ENCODE data around the gene SLC2A10. TPM values are rescaled to one million over a fixed set of nuclear protein-coding genes. Genes with fewer than 3 reads are reported as not detected.

Gene SLC2A10
- polyA plus RNA-seq, 1 donor (not counting 4 experiments of a cell fraction or from before 2014, with no cell fraction given): not detected

- Histone ChIP-seq H3K4me3 (ENCODE audit: control insufficient read depth in 2 of 3, extremely low read depth in 1 of 3, insufficient read depth in 2 of 3, low read depth in 1 of 3, low read length in 3 of 3) (no peak overlapping the region), H3K27ac (ENCODE audit: control insufficient read depth, insufficient read depth, low read length) (no peak overlapping the region), H3K4me1 (ENCODE audit: control insufficient read depth, extremely low read depth, insufficient read depth, low read length) (no peaks in the 10 kb centered on the region), H2AFZ (ENCODE audit: control insufficient read depth, low read length) (no peak overlapping the region), H3K9ac (ENCODE audit: control insufficient read depth, extremely low read depth, insufficient read depth, low read length) (no peak overlapping the region), H3K9me1 (ENCODE audit: control insufficient read depth, extremely low read depth, insufficient read depth, low read length) (no peaks in the 10 kb centered on the region), H3K9me3 (ENCODE audit: control insufficient read depth, low read depth, low read length) (no peaks in the 10 kb centered on the region), H4K20me1 (ENCODE audit: control insufficient read depth, extremely low read depth, insufficient read depth, low read length) (no peaks in the 10 kb centered on the region), H3K79me2 (ENCODE audit: control insufficient read depth, insufficient read depth, low read length) (no peaks in the 10 kb centered on the region), H3K4me2 (ENCODE audit: control insufficient read depth, extremely low read depth, insufficient read depth, low read depth, low read length) (no peak overlapping the region), H3K27me3 (ENCODE audit: control insufficient read depth, extremely low read depth, insufficient read depth, low read length) (no peaks in the 10 kb centered on the region), H3K36me3 (ENCODE audit: control insufficient read depth in 2 of 2, extremely low read depth in 1 of 2, insufficient read depth in 2 of 2, low read length in 2 of 2) (no peaks in the 10 kb centered on the region)
- dilution Hi-C loops (cut with MboI; ENCODE audit: extremely low pct_ligation_motif_present, low sequenced_read_pairs): no loop called here
- TF ChIP-seq CTCF (optimal IDR thresholded peaks at IDR 0.05 in 1 of 3, IDR thresholded peaks at IDR 0.05 in 1 of 3, conservative IDR thresholded peaks at IDR 0.05 in 1 of 3; ENCODE audit: extremely low read depth in 1 of 3, insufficient read depth in 2 of 3, low read length in 3 of 3) (no peak), EZH2 (IDR thresholded peaks at IDR 0.05; ENCODE audit: low read length) (no peak)
- FAIRE-seq (no peak), DNase-seq (ENCODE audit: low read depth, low spot score) (no peak)
Observed at GRCh38 chr20:46695892-46696291, 13.6 kb upstream of the SLC2A10 start.

GRCh38 chr20:46696791-46697279 is 12.6 kb upstream of the SLC2A10 start:
- no peaks in the 10 kb centered on the region for H3K4me1 ChIP-seq (ENCODE audit: control insufficient read depth, extremely low read depth, insufficient read depth, low read length)
- no peak overlapping the region for H3K4me3 ChIP-seq (ENCODE audit: control insufficient read depth in 2 of 3, extremely low read depth in 1 of 3, insufficient read depth in 2 of 3, low read depth in 1 of 3, low read length in 3 of 3)
- no peak overlapping the region for H3K4me2 ChIP-seq (ENCODE audit: control insufficient read depth, extremely low read depth, insufficient read depth, low read depth, low read length)
- dilution Hi-C loops (cut with MboI; ENCODE audit: extremely low pct_ligation_motif_present, low sequenced_read_pairs): no loop called here
- no peak for DNase-seq (ENCODE audit: low read depth, low spot score)
- FAIRE-seq: no peak
- H3K9ac ChIP-seq (ENCODE audit: control insufficient read depth, extremely low read depth, insufficient read depth, low read length): no peak overlapping the region
- TF ChIP-seq CTCF (optimal IDR thresholded peaks at IDR 0.05 in 1 of 3, IDR thresholded peaks at IDR 0.05 in 1 of 3, conservative IDR thresholded peaks at IDR 0.05 in 1 of 3; ENCODE audit: extremely low read depth in 1 of 3, insufficient read depth in 2 of 3, low read length in 3 of 3) (no peak), EZH2 (IDR thresholded peaks at IDR 0.05; ENCODE audit: low read length) (no peak)
- H3K79me2 ChIP-seq (ENCODE audit: control insufficient read depth, insufficient read depth, low read length): no peaks in the 10 kb centered on the region
- H3K36me3 ChIP-seq (ENCODE audit: control insufficient read depth in 2 of 2, extremely low read depth in 1 of 2, insufficient read depth in 2 of 2, low read length in 2 of 2): no peaks in the 10 kb centered on the region
- H3K27ac ChIP-seq (ENCODE audit: control insufficient read depth, insufficient read depth, low read length): no peak overlapping the region
- H3K9me3 ChIP-seq (ENCODE audit: control insufficient read depth, low read depth, low read length): no peaks in the 10 kb centered on the region
- H3K27me3 ChIP-seq (ENCODE audit: control insufficient read depth, extremely low read depth, insufficient read depth, low read length): no peaks in the 10 kb centered on the region
- H4K20me1 ChIP-seq (ENCODE audit: control insufficient read depth, extremely low read depth, insufficient read depth, low read length): no peaks in the 10 kb centered on the region
- no peaks in the 10 kb centered on the region for H3K9me1 ChIP-seq (ENCODE audit: control insufficient read depth, extremely low read depth, insufficient read depth, low read length)
- H2AFZ ChIP-seq (ENCODE audit: control insufficient read depth, low read length): no peak overlapping the region

All from keratinocyte (primary cell).